ENCODE results near the gene DPEP1.

Gene DPEP1

DNA sequence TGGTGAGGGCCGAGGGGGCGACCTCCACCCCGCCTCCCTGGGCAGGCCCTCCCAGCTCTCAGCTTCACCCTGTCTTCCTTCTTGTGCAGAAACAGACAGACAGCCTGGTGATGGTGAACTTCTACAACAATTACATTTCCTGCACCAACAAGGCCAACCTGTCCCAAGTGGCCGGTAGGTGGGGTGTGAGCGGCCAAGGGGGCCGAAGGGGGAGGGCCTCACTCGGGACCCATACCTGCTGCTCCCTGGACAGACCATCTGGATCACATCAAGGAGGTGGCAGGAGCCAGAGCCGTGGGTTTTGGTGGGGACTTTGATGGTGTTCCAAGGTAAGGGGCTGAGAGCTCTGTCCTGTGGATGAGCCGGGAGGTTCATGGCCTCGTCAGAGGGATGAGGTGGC, 23.9 kb downstream of the DPEP1 start:
- Histone ChIP-seq H3K27me3 (ENCODE audit: insufficient read depth, low read length) (peaks cover 3% of the 10 kb centered on the region), H3K4me1 (ENCODE audit: control insufficient read depth in 1 of 2, insufficient read depth in 2 of 2, low read length in 2 of 2) (peaks cover 0 to 7% of the 10 kb centered on the region in 2 experiments), H3K4ac (ENCODE audit: low read depth, low read length) (no peak overlapping the region), H3K36me3 (ENCODE audit: control insufficient read depth in 1 of 2, insufficient read depth in 2 of 2, low read length in 2 of 2) (no peaks in the 10 kb centered on the region), H3K4me3 (ENCODE audit: low read depth, low read length) (no peak overlapping the region), H3K9ac (ENCODE audit: low read length) (no peak overlapping the region), H3K79me2 (ENCODE audit: control insufficient read depth, insufficient read depth, low read length, poor library complexity) (no peaks in the 10 kb centered on the region), H2AK5ac (ENCODE audit: low read length) (no peak overlapping the region), H4K91ac (ENCODE audit: low read depth, low read length) (no peak overlapping the region), H2AFZ (ENCODE audit: insufficient read depth, low read length, poor library complexity) (no peak overlapping the region), H3K4me2 (ENCODE audit: low read length) (no peak overlapping the region), H2BK120ac (ENCODE audit: insufficient read depth, low read length, poor library complexity) (no peak overlapping the region), H3K79me1 (ENCODE audit: low read length) (no peaks in the 10 kb centered on the region), H4K12ac (ENCODE audit: low read depth, low read length) (no peak overlapping the region), H3K18ac (ENCODE audit: low read length) (no peak overlapping the region), H3K23ac (ENCODE audit: low read length) (no peak overlapping the region), H2BK12ac (ENCODE audit: low read length) (no peak overlapping the region), H2BK5ac (ENCODE audit: low read depth, low read length, poor library complexity) (no peak overlapping the region), H3K9me3 (ENCODE audit: insufficient read depth, low read depth, low read length) (no peaks in the 10 kb centered on the region), H4K8ac (ENCODE audit: low read depth, low read length) (no peak overlapping the region), H3K14ac (ENCODE audit: low read length) (no peak overlapping the region), H3K27ac (ENCODE audit: low read depth, low read length) (no peak overlapping the region)
- WGBS (ENCODE audit: extremely low coverage, insufficient coverage, insufficient read length) = no CpG with 5 or more reads among the region's 10 CpGs
- no peak for DNase-seq

DNA sequence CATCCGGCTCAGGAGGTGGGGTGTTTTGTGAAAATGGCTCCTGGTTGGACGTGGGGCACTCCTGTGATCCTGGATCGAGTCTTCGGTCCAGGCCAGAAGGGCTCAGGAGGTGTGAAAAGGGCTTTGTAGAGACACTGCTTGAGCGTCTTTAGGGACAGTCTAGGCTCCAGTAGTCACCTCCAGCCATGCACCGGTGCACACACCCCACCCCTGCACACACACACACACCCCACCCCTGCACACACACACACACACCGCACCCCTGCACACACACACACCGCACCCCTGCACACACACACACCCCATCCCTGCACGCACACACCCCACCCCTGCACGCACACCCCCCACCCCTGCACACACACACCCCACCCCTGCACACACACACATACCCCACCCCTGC, 25.0 kb downstream of the DPEP1 start:
- H3K9me3 ChIP-seq (ENCODE audit: insufficient read depth, low read depth, low read length) = no peaks in the 10 kb centered on the region
- no peak overlapping the region for H3K23ac ChIP-seq (ENCODE audit: low read length)
- WGBS (ENCODE audit: extremely low coverage, insufficient coverage, insufficient read length) = no CpG with 5 or more reads among the region's 10 CpGs
- no peak overlapping the region for H3K9ac ChIP-seq (ENCODE audit: low read length)
- H2AK5ac ChIP-seq (ENCODE audit: low read length) = no peak overlapping the region
- H3K18ac ChIP-seq (ENCODE audit: low read length) = no peak overlapping the region
- H2BK120ac ChIP-seq (ENCODE audit: insufficient read depth, low read length, poor library complexity) = no peak overlapping the region
- H4K12ac ChIP-seq (ENCODE audit: low read depth, low read length) = no peak overlapping the region
- no peak overlapping the region for H3K4me3 ChIP-seq (ENCODE audit: low read depth, low read length)
- H2BK12ac ChIP-seq (ENCODE audit: low read length) = no peak overlapping the region
- peaks cover 0 to 7% of the 10 kb centered on the region in 2 experiments for H3K4me1 ChIP-seq (ENCODE audit: control insufficient read depth in 1 of 2, insufficient read depth in 2 of 2, low read length in 2 of 2)
- no peaks in the 10 kb centered on the region for H3K36me3 ChIP-seq (ENCODE audit: control insufficient read depth in 1 of 2, insufficient read depth in 2 of 2, low read length in 2 of 2)
- H4K8ac ChIP-seq (ENCODE audit: low read depth, low read length) = no peak overlapping the region
- H3K4me2 ChIP-seq (ENCODE audit: low read length) = no peak overlapping the region
- no peak overlapping the region for H2AFZ ChIP-seq (ENCODE audit: insufficient read depth, low read length, poor library complexity)
- no peak overlapping the region for H3K14ac ChIP-seq (ENCODE audit: low read length)
- DNase-seq = no peak
- no peaks in the 10 kb centered on the region for H3K79me2 ChIP-seq (ENCODE audit: control insufficient read depth, insufficient read depth, low read length, poor library complexity)
- no peak overlapping the region for H3K4ac ChIP-seq (ENCODE audit: low read depth, low read length)
- no peak overlapping the region for H2BK5ac ChIP-seq (ENCODE audit: low read depth, low read length, poor library complexity)
- H3K27me3 ChIP-seq (ENCODE audit: insufficient read depth, low read length) = peaks cover 3% of the 10 kb centered on the region
- no peak overlapping the region for H4K91ac ChIP-seq (ENCODE audit: low read depth, low read length)
- no peak overlapping the region for H3K27ac ChIP-seq (ENCODE audit: low read depth, low read length)
- H3K79me1 ChIP-seq (ENCODE audit: low read length) = no peaks in the 10 kb centered on the region

DNA sequence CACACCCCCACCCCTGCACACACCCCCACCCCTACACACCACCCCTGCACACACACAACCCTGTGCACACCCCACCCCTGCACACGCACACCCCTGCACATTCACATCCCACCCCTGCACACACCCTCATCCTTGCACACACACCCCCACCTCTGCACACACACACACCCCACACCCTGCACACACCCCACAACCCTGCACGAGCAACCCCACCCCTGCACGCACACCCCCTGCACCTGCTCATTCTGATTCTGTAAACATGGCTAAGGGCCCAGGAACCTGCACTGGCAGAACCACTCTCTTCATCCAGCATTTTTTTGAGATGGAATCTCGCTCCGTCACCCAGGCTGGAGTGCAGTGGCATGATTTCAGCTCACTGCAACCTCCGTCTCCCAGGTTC, 25.9 kb downstream of the DPEP1 start:
- no peak overlapping the region for H4K91ac ChIP-seq (ENCODE audit: low read depth, low read length)
- H3K36me3 ChIP-seq (ENCODE audit: control insufficient read depth in 1 of 2, insufficient read depth in 2 of 2, low read length in 2 of 2) = peaks cover 2 to 3% of the 10 kb centered on the region in 2 experiments
- no peak overlapping the region for H2BK5ac ChIP-seq (ENCODE audit: low read depth, low read length, poor library complexity)
- no peak overlapping the region for H3K23ac ChIP-seq (ENCODE audit: low read length)
- H4K8ac ChIP-seq (ENCODE audit: low read depth, low read length) = no peak overlapping the region
- H3K18ac ChIP-seq (ENCODE audit: low read length) = no peak overlapping the region
- peaks cover 0 to 7% of the 10 kb centered on the region in 2 experiments for H3K4me1 ChIP-seq (ENCODE audit: control insufficient read depth in 1 of 2, insufficient read depth in 2 of 2, low read length in 2 of 2)
- no peak overlapping the region for H2BK12ac ChIP-seq (ENCODE audit: low read length)
- no peak overlapping the region for H2AK5ac ChIP-seq (ENCODE audit: low read length)
- no peak for DNase-seq
- no peak overlapping the region for H3K27ac ChIP-seq (ENCODE audit: low read depth, low read length)
- no peak overlapping the region for H3K14ac ChIP-seq (ENCODE audit: low read length)
- H3K27me3 ChIP-seq (ENCODE audit: insufficient read depth, low read length) = peaks cover 3% of the 10 kb centered on the region
- H3K79me1 ChIP-seq (ENCODE audit: low read length) = no peaks in the 10 kb centered on the region
- no CpG with 5 or more reads among the region's 6 CpGs for WGBS (ENCODE audit: extremely low coverage, insufficient coverage, insufficient read length)
- no peak overlapping the region for H3K4me3 ChIP-seq (ENCODE audit: low read depth, low read length)
- H2BK120ac ChIP-seq (ENCODE audit: insufficient read depth, low read length, poor library complexity) = no peak overlapping the region
- H3K79me2 ChIP-seq (ENCODE audit: control insufficient read depth, insufficient read depth, low read length, poor library complexity) = no peaks in the 10 kb centered on the region
- no peak overlapping the region for H2AFZ ChIP-seq (ENCODE audit: insufficient read depth, low read length, poor library complexity)
- H3K9me3 ChIP-seq (ENCODE audit: insufficient read depth, low read depth, low read length) = no peaks in the 10 kb centered on the region
- no peak overlapping the region for H4K12ac ChIP-seq (ENCODE audit: low read depth, low read length)
- no peak overlapping the region for H3K9ac ChIP-seq (ENCODE audit: low read length)
- no peak overlapping the region for H3K4ac ChIP-seq (ENCODE audit: low read depth, low read length)
- H3K4me2 ChIP-seq (ENCODE audit: low read length) = no peak overlapping the region

DNA sequence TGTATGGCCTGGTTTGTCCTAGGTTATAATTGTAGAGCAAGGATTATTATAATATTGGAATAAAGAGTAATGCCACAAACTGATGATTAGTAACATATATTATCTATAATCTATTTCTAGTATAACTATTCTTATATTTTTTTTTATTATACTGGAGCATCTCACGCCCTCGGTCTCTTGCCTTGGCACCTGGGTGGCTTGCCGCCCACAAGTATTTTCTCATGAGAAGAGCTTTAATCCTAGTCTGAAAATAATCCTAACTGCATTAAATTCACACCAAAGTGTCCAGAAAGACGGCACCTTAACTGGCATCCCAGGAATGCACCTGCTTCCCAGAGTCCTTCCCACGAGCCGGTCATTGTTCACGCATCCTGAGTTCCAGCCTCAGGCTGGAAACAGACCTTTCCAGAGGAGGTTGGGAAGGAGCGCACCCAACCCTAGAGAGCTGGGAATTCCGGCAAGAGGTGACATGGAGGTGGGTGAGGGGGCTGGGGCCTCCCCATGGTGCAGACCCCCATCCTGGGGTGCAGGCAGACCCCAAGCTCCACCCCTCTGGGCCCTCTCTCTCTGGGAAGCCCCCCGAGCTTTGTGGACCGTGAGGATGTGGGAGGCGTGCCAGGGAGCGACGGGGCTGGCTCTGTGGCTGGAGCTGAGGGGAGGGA, 28.1 kb downstream of the DPEP1 start:
- no peak overlapping the region for H2BK12ac ChIP-seq (ENCODE audit: low read length)
- peaks cover 6% of the 10 kb centered on the region for H3K9me3 ChIP-seq (ENCODE audit: insufficient read depth, low read depth, low read length)
- no peak overlapping the region for H3K4ac ChIP-seq (ENCODE audit: low read depth, low read length)
- no peak overlapping the region for H3K27ac ChIP-seq (ENCODE audit: low read depth, low read length)
- no peak overlapping the region for H4K8ac ChIP-seq (ENCODE audit: low read depth, low read length)
- H3K14ac ChIP-seq (ENCODE audit: low read length) = no peak overlapping the region
- peaks cover 23 to 25% of the 10 kb centered on the region in 2 experiments for H3K36me3 ChIP-seq (ENCODE audit: control insufficient read depth in 1 of 2, insufficient read depth in 2 of 2, low read length in 2 of 2)
- H3K23ac ChIP-seq (ENCODE audit: low read length) = no peak overlapping the region
- H3K4me1 ChIP-seq (ENCODE audit: control insufficient read depth in 1 of 2, insufficient read depth in 2 of 2, low read length in 2 of 2) = peaks cover 0 to 7% of the 10 kb centered on the region in 2 experiments
- H3K79me2 ChIP-seq (ENCODE audit: control insufficient read depth, insufficient read depth, low read length, poor library complexity) = no peaks in the 10 kb centered on the region
- H3K9ac ChIP-seq (ENCODE audit: low read length) = no peak overlapping the region
- H3K79me1 ChIP-seq (ENCODE audit: low read length) = no peaks in the 10 kb centered on the region
- H4K12ac ChIP-seq (ENCODE audit: low read depth, low read length) = no peak overlapping the region
- H2BK5ac ChIP-seq (ENCODE audit: low read depth, low read length, poor library complexity) = no peak overlapping the region
- no peak overlapping the region for H4K91ac ChIP-seq (ENCODE audit: low read depth, low read length)
- H2BK120ac ChIP-seq (ENCODE audit: insufficient read depth, low read length, poor library complexity) = no peak overlapping the region
- peak in 1 of 2 donors; percentile 28 for DNase-seq
- no CpG with 5 or more reads among the region's 14 CpGs for WGBS (ENCODE audit: extremely low coverage, insufficient coverage, insufficient read length)
- no peaks in the 10 kb centered on the region for H3K27me3 ChIP-seq (ENCODE audit: insufficient read depth, low read length)
- H3K4me2 ChIP-seq (ENCODE audit: low read length) = no peak overlapping the region
- no peak overlapping the region for H2AK5ac ChIP-seq (ENCODE audit: low read length)
- no peak overlapping the region for H2AFZ ChIP-seq (ENCODE audit: insufficient read depth, low read length, poor library complexity)
- no peak overlapping the region for H3K18ac ChIP-seq (ENCODE audit: low read length)
- no peak overlapping the region for H3K4me3 ChIP-seq (ENCODE audit: low read depth, low read length)

Measured in trophoblast cell (in vitro differentiated cells and primary cell).